Fibroblast of the aortic adventitia (primary cell): ENCODE data around the gene GCNT1. TPM values are rescaled to one million over a fixed set of nuclear protein-coding genes. Genes with fewer than 3 reads are reported as not detected.
A peak's percentile ranks its signal among the peaks of the same experiment; 100 is the strongest.

Experiments used
- DNase-seq: peaks from one replicate; pipeline ENCODE4 v3.0.0-alpha.2; 2010; ENCODE audit warnings: low read depth
- H3K4me3 ChIP-seq: 2 replicates; pipeline ENCODE4 v1.5.1; 2011; ENCODE audit warnings: low read depth, mild to moderate bottlenecking, control low read depth, low read length, moderate library complexity
- CTCF ChIP-seq: IDR thresholded peaks from 2 replicates; pipeline ENCODE4 v1.5.1; 2011; ENCODE audit warnings: mild to moderate bottlenecking, low read length, control low read depth, inconsistent platforms; ENCODE audit not compliant: insufficient read depth
- total RNA-seq: library from RNA; depleted of rRNA; stranded (reverse); fragments of >200 nt; gene quantifications from 2 replicates; pipeline ENCODE4 v1.2.3, GENCODE V29; 2012; ENCODE audit warnings: low replicate concordance

The GCNT1 gene
- total RNA-seq = 18.0 and 46.9 TPM in 2 replicates

DNA sequence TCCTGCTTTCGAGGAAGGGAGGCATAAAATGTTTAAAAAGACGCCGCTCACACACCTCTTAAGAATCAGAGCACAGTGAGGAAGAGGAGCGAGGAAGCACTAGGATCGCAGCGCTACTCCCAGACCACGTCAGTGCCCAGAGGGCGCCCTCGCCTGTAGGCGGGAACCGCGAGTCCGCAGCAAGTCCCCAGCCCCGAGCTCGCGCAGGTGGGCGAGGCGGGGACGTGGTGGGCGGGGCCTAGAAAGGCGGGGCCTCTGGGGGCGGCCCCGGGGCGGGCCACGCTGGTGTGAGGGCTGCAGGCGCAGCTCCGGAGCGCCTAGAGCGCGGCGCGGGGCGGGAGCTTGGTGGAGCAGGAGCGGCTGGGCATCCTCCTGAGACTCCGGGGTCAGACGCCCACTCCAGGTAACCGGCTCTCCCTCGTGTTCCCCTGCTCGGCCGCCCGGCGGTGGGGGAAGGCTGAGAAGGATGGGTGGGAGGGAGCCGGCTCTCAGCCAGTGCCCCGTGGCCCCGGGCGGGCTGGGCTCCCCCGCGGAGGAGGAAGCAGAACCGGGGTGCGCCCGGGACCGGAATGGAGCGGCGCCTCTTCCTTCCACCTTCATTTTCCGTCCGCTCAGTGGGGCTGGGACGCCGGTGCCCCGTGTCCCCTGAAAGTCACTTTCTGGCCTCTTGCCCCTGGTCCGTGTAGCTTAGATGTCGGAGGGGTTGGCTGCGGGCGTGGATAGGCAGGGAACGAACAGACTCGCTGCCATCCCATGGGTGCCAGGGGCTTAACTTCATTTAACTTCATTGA is at the start of gene GCNT1:
Gene GCNT1 (plus strand): TSS at position 280 of the 791 bp plus-strand sequence. CDS start 43,200 bp downstream, outside the sequence.
- H3K4me3 ChIP-seq = peak within 1 kb of the TSS; percentile 91
- peak; percentile 67 for DNase-seq
- TF ChIP-seq CTCF = peak; percentile 32

DNA sequence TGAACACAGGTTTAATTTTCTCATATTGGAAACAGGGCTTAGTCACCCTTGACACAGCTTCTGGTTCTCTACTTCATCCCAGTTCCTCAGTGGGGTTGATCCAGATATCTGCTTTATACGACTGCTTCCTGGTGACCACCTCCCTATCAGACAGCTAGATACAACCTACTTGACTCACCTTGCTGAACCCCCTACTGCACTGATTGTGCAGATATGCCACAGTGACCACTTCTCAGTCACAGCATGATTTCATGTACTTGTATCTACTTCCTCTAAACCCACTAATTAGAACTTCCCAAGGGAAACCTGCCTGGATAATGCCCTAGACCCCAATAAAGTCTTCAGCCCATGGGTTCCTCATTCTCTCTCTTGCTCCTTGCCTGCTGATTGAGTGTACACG is 46.3 kb upstream of the GCNT1 start:
- H3K4me3 ChIP-seq = no peak overlapping the region
- TF ChIP-seq CTCF = no peak
- DNase-seq = no peak

- no peak for DNase-seq
- TF ChIP-seq CTCF = no peak
- H3K4me3 ChIP-seq = no peak overlapping the region
These were observed 45.3 kb upstream of the GCNT1 start for GRCh38 chr9:76413658-76414057.

GRCh38 chr9:76414661-76415060 is 44.3 kb upstream of the GCNT1 start:
- no peak overlapping the region for H3K4me3 ChIP-seq
- peak; percentile 81 for DNase-seq
- no peak for TF ChIP-seq CTCF

GRCh38 chr9:76415154-76415553 is 43.8 kb upstream of the GCNT1 start:
- H3K4me3 ChIP-seq = no peak overlapping the region
- no peak for TF ChIP-seq CTCF
- DNase-seq = no peak

DNA sequence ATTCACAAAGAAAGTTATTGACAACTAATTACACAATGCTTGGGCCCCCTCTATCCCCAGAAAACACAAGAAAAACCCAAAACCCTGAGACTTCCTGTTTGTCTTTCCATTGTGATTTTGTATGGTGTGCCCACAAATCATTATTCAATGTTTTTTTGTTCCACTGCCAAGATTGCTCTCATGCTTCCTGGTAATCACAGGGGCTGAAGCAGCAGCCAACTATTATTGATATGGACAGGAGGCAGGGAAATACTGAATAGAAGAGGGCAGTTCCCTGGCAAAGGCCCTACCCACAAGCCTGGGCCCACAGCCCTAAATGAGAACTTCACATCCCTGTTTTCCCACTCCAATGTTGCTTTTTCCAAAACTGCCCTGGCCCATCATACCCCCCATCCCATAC is 43.3 kb upstream of the GCNT1 start:
- H3K4me3 ChIP-seq = no peak overlapping the region
- TF ChIP-seq CTCF = no peak
- DNase-seq = peak; percentile 85

DNA sequence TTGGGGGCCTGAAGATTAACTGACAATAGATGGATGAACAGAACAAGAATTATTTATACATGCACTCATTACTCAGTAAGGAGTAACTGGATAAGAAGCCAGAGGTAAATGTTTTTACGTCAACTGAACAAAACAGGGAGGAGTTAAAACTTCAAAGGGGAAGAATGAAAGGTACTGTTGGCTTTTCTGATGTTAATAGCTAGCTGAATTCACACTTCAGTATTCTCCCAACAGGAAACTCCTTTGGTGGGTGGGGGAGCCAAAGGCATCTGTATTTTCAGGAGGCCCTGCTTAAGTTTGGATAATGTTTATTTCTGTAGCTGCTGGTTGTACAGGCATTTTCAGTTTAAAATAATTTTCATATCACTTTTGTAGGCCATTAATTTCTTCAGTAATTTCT is 41.6 kb upstream of the GCNT1 start:
- no peak for TF ChIP-seq CTCF
- no peak overlapping the region for H3K4me3 ChIP-seq
- no peak for DNase-seq
